ENCODE measurements around the gene HSD17B7. TPM values are rescaled to one million over a fixed set of nuclear protein-coding genes. Genes with fewer than 3 reads are reported as not detected.

The HSD17B7 gene
- total and polyA plus RNA-seq, 2 of the 13 experiments (the other 11 are each of a cell fraction or from before 2014, with no cell fraction given), result 43.9 to 84.9 TPM

- WGBS (ENCODE audit: low lambda C conversion rate), result 80% methylated on average over 3 of the region's 3 CpGs
- intact Hi-C loops (cut with micrococcal nuclease; ENCODE audit: unreplicated experiment), result no loop called here
- H4K20me1 ChIP-seq (ENCODE audit: insufficient read depth, low read length), result no peaks in the 10 kb centered on the region
- DNase-seq (ENCODE audit: low spot score), result no peak
- FAIRE-seq, result no peak
- H3K4me1 ChIP-seq (ENCODE audit: insufficient read depth, low read length), result peaks cover 18% of the 10 kb centered on the region
- no peaks in the 10 kb centered on the region for H3K36me3 ChIP-seq (replicated peaks in 1 of 2; ENCODE audit: control insufficient read depth in 1 of 2, insufficient read depth in 2 of 2, low read length in 2 of 2)
- H2AFZ ChIP-seq (ENCODE audit: low read length), result no peak overlapping the region
- H3K9me3 ChIP-seq (ENCODE audit: low read length), result no peaks in the 10 kb centered on the region
- no peak overlapping the region for H3K4me3 ChIP-seq (replicated peaks in 1 of 3; ENCODE audit: insufficient read depth in 1 of 3, low read depth in 2 of 3, low read length in 3 of 3)
- no peaks in the 10 kb centered on the region for H3K79me2 ChIP-seq (ENCODE audit: insufficient read depth, low read length)
- TF ChIP-seq HDAC1 (CRISPR knock-in tag; IDR thresholded peaks at IDR 0.05) (no peak), NFYC (CRISPR knock-in tag; IDR thresholded peaks at IDR 0.05) (no peak), MIXL1 (CRISPR knock-in tag; IDR thresholded peaks at IDR 0.05) (no peak), ZNF10 (CRISPR knock-in tag; IDR thresholded peaks at IDR 0.05; ENCODE audit: borderline replicate concordance, low read depth) (no peak), POLR2A (IDR thresholded peaks at IDR 0.05; ENCODE audit: insufficient read depth in 1 of 2, low read depth in 2 of 2, low read length in 2 of 2) (no peak)
- CTCF ChIA-PET (ENCODE audit: low intra/inter-chr PET ratio, low total read pairs), result no interaction called here
- H3K9ac ChIP-seq (ENCODE audit: insufficient read depth, low read depth, low read length), result no peak overlapping the region
- H3K27ac ChIP-seq (ENCODE audit: extremely low read length, insufficient read depth, low read length), result no peak overlapping the region
- no peaks in the 10 kb centered on the region for H3K27me3 ChIP-seq (ENCODE audit: control insufficient read depth in 1 of 2, insufficient read depth in 2 of 2, low read length in 2 of 2)
- in situ Hi-C loops (cut with HindIII; ENCODE audit: extremely low pct_ligation_motif_present, low pct_unique_long_range_greater_than_20kb), result no loop called here
- ATAC-seq, result no peak
- H3K4me2 ChIP-seq (ENCODE audit: low read depth, low read length), result no peak overlapping the region
- POLR2A ChIA-PET, result no interaction called here
- BruUV-seq (replicated peaks), result no TSS peak
These were observed 35.2 kb upstream of the HSD17B7 start for GRCh38 chr1:162755306-162755705.

GRCh38 chr1:162756523-162756922 lies 34.0 kb upstream of the HSD17B7 start:
- no TSS peak for BruUV-seq (replicated peaks)
- no peak for DNase-seq (ENCODE audit: low spot score)
- Histone ChIP-seq H3K4me3 (replicated peaks in 1 of 3; ENCODE audit: insufficient read depth in 1 of 3, low read depth in 2 of 3, low read length in 3 of 3) (no peak overlapping the region), H3K9ac (ENCODE audit: insufficient read depth, low read depth, low read length) (no peak overlapping the region), H3K4me2 (ENCODE audit: low read depth, low read length) (no peak overlapping the region), H3K4me1 (ENCODE audit: insufficient read depth, low read length) (peaks cover 18% of the 10 kb centered on the region), H3K27me3 (ENCODE audit: control insufficient read depth in 1 of 2, insufficient read depth in 2 of 2, low read length in 2 of 2) (no peaks in the 10 kb centered on the region), H3K9me3 (ENCODE audit: low read length) (no peaks in the 10 kb centered on the region), H3K27ac (ENCODE audit: extremely low read length, insufficient read depth, low read length) (no peak overlapping the region), H3K79me2 (ENCODE audit: insufficient read depth, low read length) (no peaks in the 10 kb centered on the region), H3K36me3 (replicated peaks in 1 of 2; ENCODE audit: control insufficient read depth in 1 of 2, insufficient read depth in 2 of 2, low read length in 2 of 2) (no peaks in the 10 kb centered on the region), H4K20me1 (ENCODE audit: insufficient read depth, low read length) (no peaks in the 10 kb centered on the region), H2AFZ (ENCODE audit: low read length) (no peak overlapping the region)
- 84% methylated on average over 5 of the region's 5 CpGs for WGBS (ENCODE audit: low lambda C conversion rate)
- in situ Hi-C loops (cut with HindIII; ENCODE audit: extremely low pct_ligation_motif_present, low pct_unique_long_range_greater_than_20kb), result no loop called here
- no peak for ATAC-seq
- FAIRE-seq, result no peak
- POLR2A ChIA-PET, result no interaction called here
- CTCF ChIA-PET (ENCODE audit: low intra/inter-chr PET ratio, low total read pairs), result interaction anchor here (0.8 kb wide), 1 partner anchor 143 kb away, joined by 3 read pairs; no protein-coding TSS in a partner anchor
- intact Hi-C loops (cut with micrococcal nuclease; ENCODE audit: unreplicated experiment), result no loop called here
- TF ChIP-seq GPBP1L1 (CRISPR knock-in tag; IDR thresholded peaks at IDR 0.05) (no peak), YY1 (IDR thresholded peaks at IDR 0.05; ENCODE audit: insufficient read depth, insufficient replicate concordance, low read depth, low read length) (no peak), STAT6 (CRISPR knock-in tag; IDR thresholded peaks at IDR 0.05; ENCODE audit: borderline replicate concordance) (no peak), ZMYM4 (CRISPR knock-in tag; IDR thresholded peaks at IDR 0.05) (peak; percentile 42; the same call in 1 of the 2 replicates), STAG1 (CRISPR knock-in tag; IDR thresholded peaks at IDR 0.05) (peak; percentile 51), CTCF (CRISPR knock-in tag; IDR thresholded peaks at IDR 0.05) (peak; percentile 47)
